Neural cell (in vitro differentiated cells): ENCODE results near the gene PTPRN2. TPM values are rescaled to one million over a fixed set of nuclear protein-coding genes. Genes with fewer than 3 reads are reported as not detected.

ENCODE experiments used
- H2AFZ ChIP-seq: fragments of 200-600, 300-800 bp; sonication (generic), shearing (Covaris generic); 2 replicates; pipeline ENCODE4 v1.6.0; 2014; ENCODE audit warnings: low read depth, mild to moderate bottlenecking, antibody characterized with exemption, low read length, moderate library complexity
- H3F3A ChIP-seq: fragments of 200-600 bp; shearing (Covaris generic); 2 replicates; pipeline ENCODE4 v1.6.1; 2016; ENCODE audit warnings: mild to moderate bottlenecking, moderate library complexity, mixed read lengths, antibody characterized with exemption, low read length; ENCODE audit not compliant: insufficient read depth, poor library complexity, severe bottlenecking
- H3K27ac ChIP-seq: fragments of 200-600, 300-800 bp; sonication (generic), shearing (Covaris generic); 2 replicates; pipeline ENCODE4 v1.5.1; 2014; ENCODE audit warnings: mild to moderate bottlenecking, low read length, moderate library complexity
- H3K27me3 ChIP-seq: fragments of 300-800, 200-600 bp; sonication (generic), shearing (Covaris generic); 2 replicates; pipeline ENCODE4 v1.6.0; 2014; ENCODE audit warnings: mild to moderate bottlenecking, low read depth, low read length, moderate library complexity; ENCODE audit not compliant: insufficient read depth
- H3K36me3 ChIP-seq: fragments of 300-800, 200-600 bp; sonication (generic), shearing (Covaris generic); 2 replicates; pipeline ENCODE4 v1.5.1; 2014; ENCODE audit warnings: mild to moderate bottlenecking, antibody characterized with exemption, low read length, moderate library complexity; ENCODE audit not compliant: insufficient read depth
- H3K4me2 ChIP-seq: fragments of 300-800, 200-600 bp; sonication (generic), shearing (Covaris generic); 2 replicates; pipeline ENCODE4 v1.6.0; 2014; ENCODE audit warnings: mild to moderate bottlenecking, low read length
- H3K4me3 ChIP-seq: fragments of 300-800, 200-600 bp; sonication (generic), shearing (Covaris generic); 2 replicates; pipeline ENCODE4 v1.5.1; 2014; ENCODE audit warnings: mild to moderate bottlenecking, low read length, moderate library complexity
- H3K79me2 ChIP-seq: fragments of 200-600 bp; shearing (Covaris generic); replicated peaks from 2 replicates; pipeline ENCODE4 v1.6.0; 2014; ENCODE audit warnings: mild to moderate bottlenecking, low read length, moderate library complexity; ENCODE audit not compliant: insufficient read depth
- H3K9ac ChIP-seq: fragments of 300-800, 200-600 bp; sonication (generic), shearing (Covaris generic); 2 replicates; pipeline ENCODE4 v1.6.1; 2016; ENCODE audit warnings: mild to moderate bottlenecking, low read length, mixed read lengths
- H3K9me2 ChIP-seq: fragments of 200-600 bp; shearing (Covaris generic); 2 replicates; pipeline ENCODE4 v1.6.1; 2016; ENCODE audit warnings: mild to moderate bottlenecking, low read length, mixed read lengths; ENCODE audit not compliant: insufficient read depth
- H3K9me3 ChIP-seq: fragments of 200-600, 300-800 bp; sonication (generic), shearing (Covaris generic); 2 replicates; pipeline ENCODE4 v1.6.1; 2016; ENCODE audit warnings: mild to moderate bottlenecking, mixed run types, low read length, moderate library complexity, mixed read lengths
- H4K20me1 ChIP-seq: fragments of 200-600 bp; shearing (Covaris generic); 2 replicates; pipeline ENCODE4 v1.6.1; 2016; ENCODE audit warnings: mild to moderate bottlenecking, mixed run types; ENCODE audit not compliant: insufficient read depth
- EP300 ChIP-seq: fragments of 450-650 bp; conservative IDR thresholded peaks from 2 replicates; pipeline ENCODE4 v1.6.1; 2014; ENCODE audit warnings: antibody characterized with exemption, mild to moderate bottlenecking, moderate library complexity; ENCODE audit not compliant: poor library complexity, severe bottlenecking
- EZH2 ChIP-seq: fragments of 200-600, 300-800 bp; shearing (Covaris generic), sonication (generic); IDR thresholded peaks from 2 replicates; pipeline ENCODE4 v1.6.1; 2014; ENCODE audit warnings: antibody characterized with exemption, low read length, borderline replicate concordance, mild to moderate bottlenecking; ENCODE audit not compliant: insufficient read depth, poor library complexity, severe bottlenecking
- MXI1 ChIP-seq: fragments of 450-650 bp; conservative IDR thresholded peaks from 2 replicates; pipeline ENCODE4 v1.6.1; 2014; ENCODE audit warnings: antibody characterized with exemption, mild to moderate bottlenecking; ENCODE audit not compliant: poor library complexity, severe bottlenecking
- POLR2AphosphoS5 ChIP-seq: IDR thresholded peaks from 2 replicates; pipeline ENCODE4 v1.6.1; 2012
- RAD21 ChIP-seq: fragments of 450-650 bp; conservative IDR thresholded peaks from 2 replicates; pipeline ENCODE4 v1.6.1; 2014; ENCODE audit warnings: antibody characterized with exemption, mild to moderate bottlenecking, moderate library complexity
- SMC3 ChIP-seq: fragments of 450-650 bp; conservative IDR thresholded peaks from 2 replicates; pipeline ENCODE4 v1.6.1; 2014; ENCODE audit warnings: antibody characterized with exemption, mild to moderate bottlenecking, moderate library complexity; ENCODE audit not compliant: poor library complexity
- TAF1 ChIP-seq: IDR thresholded peaks from 2 replicates; pipeline ENCODE4 v1.6.1; 2012; ENCODE audit warnings: low read depth
- polyA plus RNA-seq: library from polyadenylated mRNA; depleted of rRNA; stranded (reverse); fragments of >200 nt; gene quantifications from 2 replicates; pipeline ENCODE4 v1.2.3, GENCODE V29; 2014
- TF ChIP-seq, protein P1 (sequence below): IDR thresholded peaks from 2 replicates; pipeline ENCODE4 v1.6.1; 2012; ENCODE audit warnings: borderline replicate concordance
- TF ChIP-seq, protein P2 (sequence below): fragments of 450-650 bp; IDR thresholded peaks from 2 replicates; pipeline ENCODE4 v1.5.1; 2014; ENCODE audit warnings: antibody characterized with exemption, mild to moderate bottlenecking, moderate library complexity; ENCODE audit not compliant: poor library complexity, severe bottlenecking

Gene PTPRN2
- polyA plus RNA-seq, 1 donor from 2014 or later, result 31.0 TPM

DNA sequence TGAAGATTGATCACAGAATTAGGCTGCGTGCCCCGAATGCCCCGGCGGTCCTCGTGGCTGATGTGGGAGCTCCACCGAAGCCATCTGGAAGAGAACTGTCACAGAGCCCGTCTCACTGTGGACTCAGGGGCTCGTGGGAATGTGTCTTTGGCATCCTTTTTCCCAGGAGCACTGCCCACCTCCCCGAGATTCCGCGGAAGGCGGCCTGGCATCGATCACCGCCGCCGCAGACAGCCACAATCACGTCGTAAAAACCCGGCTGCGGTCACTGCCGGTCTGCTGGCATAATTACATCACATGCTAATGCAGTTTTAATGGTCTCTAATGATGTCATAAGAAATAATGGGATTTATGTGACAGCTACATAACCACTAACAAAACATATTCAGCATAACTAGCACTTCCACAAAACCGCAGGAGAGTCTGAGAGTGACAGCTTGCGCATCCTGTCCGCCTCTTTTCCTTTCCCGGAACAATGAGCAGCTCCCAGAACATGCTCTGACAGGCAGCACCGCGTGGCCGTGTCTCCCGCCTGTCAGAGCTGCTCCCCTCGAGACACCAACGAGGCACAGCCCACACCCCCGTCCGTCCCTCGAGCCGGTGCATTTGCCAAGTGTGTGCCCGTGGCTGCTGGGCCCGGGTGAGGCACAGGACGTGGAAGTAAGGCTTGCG is 490.0 kb downstream of the PTPRN2 start:
- H3K4me2 ChIP-seq, result no peak overlapping the region
- H3K4me3 ChIP-seq, result peak overlapping the region; percentile 45
- H3K9ac ChIP-seq, result peak overlapping the region; percentile 57
- no peaks in the 10 kb centered on the region for H3K9me3 ChIP-seq
- TF ChIP-seq, protein P1, sequence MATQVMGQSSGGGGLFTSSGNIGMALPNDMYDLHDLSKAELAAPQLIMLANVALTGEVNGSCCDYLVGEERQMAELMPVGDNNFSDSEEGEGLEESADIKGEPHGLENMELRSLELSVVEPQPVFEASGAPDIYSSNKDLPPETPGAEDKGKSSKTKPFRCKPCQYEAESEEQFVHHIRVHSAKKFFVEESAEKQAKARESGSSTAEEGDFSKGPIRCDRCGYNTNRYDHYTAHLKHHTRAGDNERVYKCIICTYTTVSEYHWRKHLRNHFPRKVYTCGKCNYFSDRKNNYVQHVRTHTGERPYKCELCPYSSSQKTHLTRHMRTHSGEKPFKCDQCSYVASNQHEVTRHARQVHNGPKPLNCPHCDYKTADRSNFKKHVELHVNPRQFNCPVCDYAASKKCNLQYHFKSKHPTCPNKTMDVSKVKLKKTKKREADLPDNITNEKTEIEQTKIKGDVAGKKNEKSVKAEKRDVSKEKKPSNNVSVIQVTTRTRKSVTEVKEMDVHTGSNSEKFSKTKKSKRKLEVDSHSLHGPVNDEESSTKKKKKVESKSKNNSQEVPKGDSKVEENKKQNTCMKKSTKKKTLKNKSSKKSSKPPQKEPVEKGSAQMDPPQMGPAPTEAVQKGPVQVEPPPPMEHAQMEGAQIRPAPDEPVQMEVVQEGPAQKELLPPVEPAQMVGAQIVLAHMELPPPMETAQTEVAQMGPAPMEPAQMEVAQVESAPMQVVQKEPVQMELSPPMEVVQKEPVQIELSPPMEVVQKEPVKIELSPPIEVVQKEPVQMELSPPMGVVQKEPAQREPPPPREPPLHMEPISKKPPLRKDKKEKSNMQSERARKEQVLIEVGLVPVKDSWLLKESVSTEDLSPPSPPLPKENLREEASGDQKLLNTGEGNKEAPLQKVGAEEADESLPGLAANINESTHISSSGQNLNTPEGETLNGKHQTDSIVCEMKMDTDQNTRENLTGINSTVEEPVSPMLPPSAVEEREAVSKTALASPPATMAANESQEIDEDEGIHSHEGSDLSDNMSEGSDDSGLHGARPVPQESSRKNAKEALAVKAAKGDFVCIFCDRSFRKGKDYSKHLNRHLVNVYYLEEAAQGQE, result peak; percentile 57
- TF ChIP-seq POLR2AphosphoS5 (peak; percentile 82), MXI1 (peak; percentile 54), EZH2 (no peak), EP300 (peak; percentile 89), RAD21 (no peak), TAF1 (no peak), SMC3 (peak; percentile 19)
- TF ChIP-seq, protein P2, sequence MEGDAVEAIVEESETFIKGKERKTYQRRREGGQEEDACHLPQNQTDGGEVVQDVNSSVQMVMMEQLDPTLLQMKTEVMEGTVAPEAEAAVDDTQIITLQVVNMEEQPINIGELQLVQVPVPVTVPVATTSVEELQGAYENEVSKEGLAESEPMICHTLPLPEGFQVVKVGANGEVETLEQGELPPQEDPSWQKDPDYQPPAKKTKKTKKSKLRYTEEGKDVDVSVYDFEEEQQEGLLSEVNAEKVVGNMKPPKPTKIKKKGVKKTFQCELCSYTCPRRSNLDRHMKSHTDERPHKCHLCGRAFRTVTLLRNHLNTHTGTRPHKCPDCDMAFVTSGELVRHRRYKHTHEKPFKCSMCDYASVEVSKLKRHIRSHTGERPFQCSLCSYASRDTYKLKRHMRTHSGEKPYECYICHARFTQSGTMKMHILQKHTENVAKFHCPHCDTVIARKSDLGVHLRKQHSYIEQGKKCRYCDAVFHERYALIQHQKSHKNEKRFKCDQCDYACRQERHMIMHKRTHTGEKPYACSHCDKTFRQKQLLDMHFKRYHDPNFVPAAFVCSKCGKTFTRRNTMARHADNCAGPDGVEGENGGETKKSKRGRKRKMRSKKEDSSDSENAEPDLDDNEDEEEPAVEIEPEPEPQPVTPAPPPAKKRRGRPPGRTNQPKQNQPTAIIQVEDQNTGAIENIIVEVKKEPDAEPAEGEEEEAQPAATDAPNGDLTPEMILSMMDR, result no peak
- H3K27me3 ChIP-seq, result no peaks in the 10 kb centered on the region
- no peaks in the 10 kb centered on the region for H3K36me3 ChIP-seq
- no peaks in the 10 kb centered on the region for H3K79me2 ChIP-seq
- H3K9me2 ChIP-seq, result no peaks in the 10 kb centered on the region
- peak overlapping the region; percentile 74 for H3K27ac ChIP-seq
- H2AFZ ChIP-seq, result no peak overlapping the region
- no peaks in the 10 kb centered on the region for H4K20me1 ChIP-seq
- peaks cover 5% of the 10 kb centered on the region for H3F3A ChIP-seq

DNA sequence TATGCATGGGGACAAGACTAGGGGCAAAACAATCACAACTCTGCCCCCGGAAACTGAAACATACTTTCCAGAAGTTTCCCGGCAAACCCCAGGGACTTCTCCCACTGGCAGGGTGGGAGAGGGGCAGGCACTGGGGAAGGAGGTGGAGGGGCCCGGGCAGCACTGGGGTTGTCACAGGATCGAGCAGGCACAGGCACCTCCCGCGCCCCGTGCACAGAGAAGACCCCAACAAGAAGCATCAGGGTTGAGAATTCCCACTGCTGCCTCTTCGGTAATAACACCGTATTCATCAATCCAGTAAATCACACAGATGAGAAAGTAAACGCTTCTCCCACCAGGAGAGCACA is 490.5 kb downstream of the PTPRN2 start:
- peaks cover 5% of the 10 kb centered on the region for H3F3A ChIP-seq
- no peaks in the 10 kb centered on the region for H3K9me3 ChIP-seq
- H3K4me3 ChIP-seq, result peak overlapping the region; percentile 45
- H3K4me2 ChIP-seq, result no peak overlapping the region
- H3K9ac ChIP-seq, result peak overlapping the region; percentile 57
- no peaks in the 10 kb centered on the region for H3K27me3 ChIP-seq
- no peak overlapping the region for H2AFZ ChIP-seq
- TF ChIP-seq, protein P2, result no peak
- no peak for TF ChIP-seq MXI1
- no peak for TF ChIP-seq POLR2AphosphoS5
- TF ChIP-seq EP300, result no peak
- no peak for TF ChIP-seq TAF1
- no peak for TF ChIP-seq EZH2
- TF ChIP-seq, protein P1, result no peak
- no peaks in the 10 kb centered on the region for H3K36me3 ChIP-seq
- H3K27ac ChIP-seq, result peak overlapping the region; percentile 74
- H3K9me2 ChIP-seq, result no peaks in the 10 kb centered on the region
- H4K20me1 ChIP-seq, result no peaks in the 10 kb centered on the region
- H3K79me2 ChIP-seq, result no peaks in the 10 kb centered on the region
